Thyroid gland (tissue), 4 donors: ENCODE data around the gene TMEM198. TPM values are rescaled to one million over a fixed set of nuclear protein-coding genes. Genes with fewer than 3 reads are reported as not detected.

Experiments
- DNase-seq, 2 donors: peaks; one replicate each; pipeline ENCODE4 v3.0.0-alpha.2; 2019
- H3K27ac ChIP-seq, 3 donors: fragments of 200-600 bp; sonication (generic); 1 replicate in 2 of 3; 2 replicates in 1 of 3; pipeline ENCODE4 v1.5.1; 2016 to 2019; ENCODE audit warnings: mild to moderate bottlenecking in 1 of 3, moderate library complexity in 1 of 3
- H3K27me3 ChIP-seq: fragments of 200-600 bp; sonication (generic); one replicate; pipeline ENCODE4 v1.5.1; 2019
- H3K36me3 ChIP-seq, 2 donors: fragments of 200-600 bp; sonication (generic); one replicate each; pipeline ENCODE4 v1.5.1; 2016 to 2019
- H3K4me1 ChIP-seq, 2 donors: fragments of 200-600 bp; sonication (generic); one replicate each; pipeline ENCODE4 v1.5.1; 2017 to 2019
- H3K4me3 ChIP-seq, 3 donors: fragments of 200-600 bp; sonication (generic); replicated peaks in 1 of 3; 1 replicate in 2 of 3; 2 replicates in 1 of 3; pipeline ENCODE4 v1.5.1; 2016; ENCODE audit warnings: mild to moderate bottlenecking in 1 of 3
- H3K9me3 ChIP-seq: fragments of 200-600 bp; sonication (generic); one replicate; pipeline ENCODE4 v1.5.1; 2017
- CTCF ChIP-seq, 6 experiments: fragments of 200-600 bp in 3 of 6; fragments of 450-650 bp in 3 of 6; sonication (generic) in 3 of 6; IDR thresholded peaks; one replicate each; pipeline ENCODE4 v1.5.1; 2016 to 2019; ENCODE audit warnings: antibody characterized with exemption in 6 of 6, mild to moderate bottlenecking in 2 of 6, inconsistent platforms in 1 of 6, moderate library complexity in 1 of 6
- POLR2A ChIP-seq, 2 donors: fragments of 450-650 bp; IDR thresholded peaks; one replicate each; pipeline ENCODE4 v1.6.1; 2017; ENCODE audit warnings: antibody characterized with exemption in 2 of 2, mild to moderate bottlenecking in 2 of 2, moderate library complexity in 1 of 2
- WGBS, 2 donors: methylation state at CpG; one replicate each; pipeline ENCODE4 v1.1.5; 2017; 5-methylcytosine and 5-hydroxymethylcytosine counted together
- intact Hi-C: fragments of 100-400 bp; cut with DNase I; formaldehyde crosslinking; loops from one replicate; pipeline ENCODE4 v1.15.1; 2023
- total RNA-seq, 4 donors: library from RNA; depleted of rRNA; stranded (reverse); fragments of >200 nt; gene quantifications; one replicate each; pipeline ENCODE4 v1.2.3, GENCODE V29; 2016

TMEM198 gene
- total RNA-seq, 4 donors from 2014 or later = 4.6 to 10.9 (median 5.4) TPM

- Histone ChIP-seq H3K4me1 (peaks cover 11 to 15% of the 10 kb centered on the region in 2 donors), H3K9me3 (no peaks in the 10 kb centered on the region), H3K27me3 (no peaks in the 10 kb centered on the region), H3K36me3 (peaks cover 24 to 32% of the 10 kb centered on the region in 2 donors), H3K27ac (no peak overlapping the region), H3K4me3 (no peak overlapping the region)
- no peak for DNase-seq
- intact Hi-C loops = no loop called here
- WGBS, 2 donors = 83 to 86% methylated on average over 20 of the region's 23 CpGs
- no peak for TF ChIP-seq POLR2A (IDR thresholded peaks at IDR 0.05)
- no peak for TF ChIP-seq CTCF (IDR thresholded peaks at IDR 0.05)
These were observed 37.6 kb upstream of the TMEM198 start for GRCh38 chr2:219506153-219506801.

- DNase-seq = no peak
- TF ChIP-seq CTCF (IDR thresholded peaks at IDR 0.05) (no peak), POLR2A (IDR thresholded peaks at IDR 0.05) (no peak)
- Histone ChIP-seq H3K4me1 (peaks cover 11 to 15% of the 10 kb centered on the region in 2 donors), H3K27ac (no peak overlapping the region), H3K36me3 (peaks cover 24 to 32% of the 10 kb centered on the region in 2 donors), H3K27me3 (no peaks in the 10 kb centered on the region), H3K4me3 (no peak overlapping the region), H3K9me3 (no peaks in the 10 kb centered on the region)
- 80 to 83% methylated on average over 12 to 16 of the region's 17 CpGs for WGBS, 2 donors
- intact Hi-C loops = no loop called here
These were observed 36.9 kb upstream of the TMEM198 start for GRCh38 chr2:219506802-219507526.

GRCh38 chr2:219507581-219508443, 36.0 kb upstream of the TMEM198 start:
- H3K4me1 ChIP-seq = peaks cover 11 to 15% of the 10 kb centered on the region in 2 donors
- H3K36me3 ChIP-seq = peaks cover 24 to 32% of the 10 kb centered on the region in 2 donors
- no peak overlapping the region for H3K4me3 ChIP-seq
- H3K27ac ChIP-seq = no peak overlapping the region
- no peaks in the 10 kb centered on the region for H3K27me3 ChIP-seq
- TF ChIP-seq CTCF (IDR thresholded peaks at IDR 0.05) (no peak), POLR2A (IDR thresholded peaks at IDR 0.05) (no peak)
- WGBS, 2 donors = 59 to 83% methylated on average over 7 to 8 of the region's 8 CpGs
- DNase-seq = no peak
- intact Hi-C loops = no loop called here
- no peaks in the 10 kb centered on the region for H3K9me3 ChIP-seq

GRCh38 chr2:219508444-219508734, 35.4 kb upstream of the TMEM198 start:
- no peak for TF ChIP-seq POLR2A (IDR thresholded peaks at IDR 0.05)
- no peak for TF ChIP-seq CTCF (IDR thresholded peaks at IDR 0.05)
- H3K4me3 ChIP-seq = no peak overlapping the region
- H3K27ac ChIP-seq = no peak overlapping the region
- H3K4me1 ChIP-seq = peaks cover 11 to 15% of the 10 kb centered on the region in 2 donors
- no peaks in the 10 kb centered on the region for H3K27me3 ChIP-seq
- H3K9me3 ChIP-seq = no peaks in the 10 kb centered on the region
- H3K36me3 ChIP-seq = peaks cover 24 to 32% of the 10 kb centered on the region in 2 donors
- intact Hi-C loops = no loop called here
- no peak for DNase-seq
- 58 to 86% methylated on average over 2 to 3 of the region's 4 CpGs for WGBS, 2 donors
